Choroid plexus epithelial cell (primary cell): ENCODE data around the gene DCST1.
A peak's percentile ranks its signal among the peaks of the same experiment; 100 is the strongest.

Experiments used
- DNase-seq: peaks from one replicate; pipeline ENCODE4 v3.0.0-alpha.2; 2010; ENCODE audit warnings: low read depth
- H3K4me3 ChIP-seq: 2 replicates; pipeline ENCODE4 v1.5.1; 2011; ENCODE audit warnings: low read depth, mild to moderate bottlenecking, control low read depth, low read length, moderate library complexity
- TF ChIP-seq, protein P1 (sequence below): conservative IDR thresholded peaks from 2 replicates; pipeline ENCODE4 v1.5.1; 2011; ENCODE audit warnings: low read depth, mild to moderate bottlenecking, control low read depth, inconsistent platforms, low read length, moderate library complexity

Gene DCST1

GRCh38 chr1:155092641-155093040 is 59.0 kb downstream of the DCST1 start:
- DNase-seq = no peak
- TF ChIP-seq, protein P1, sequence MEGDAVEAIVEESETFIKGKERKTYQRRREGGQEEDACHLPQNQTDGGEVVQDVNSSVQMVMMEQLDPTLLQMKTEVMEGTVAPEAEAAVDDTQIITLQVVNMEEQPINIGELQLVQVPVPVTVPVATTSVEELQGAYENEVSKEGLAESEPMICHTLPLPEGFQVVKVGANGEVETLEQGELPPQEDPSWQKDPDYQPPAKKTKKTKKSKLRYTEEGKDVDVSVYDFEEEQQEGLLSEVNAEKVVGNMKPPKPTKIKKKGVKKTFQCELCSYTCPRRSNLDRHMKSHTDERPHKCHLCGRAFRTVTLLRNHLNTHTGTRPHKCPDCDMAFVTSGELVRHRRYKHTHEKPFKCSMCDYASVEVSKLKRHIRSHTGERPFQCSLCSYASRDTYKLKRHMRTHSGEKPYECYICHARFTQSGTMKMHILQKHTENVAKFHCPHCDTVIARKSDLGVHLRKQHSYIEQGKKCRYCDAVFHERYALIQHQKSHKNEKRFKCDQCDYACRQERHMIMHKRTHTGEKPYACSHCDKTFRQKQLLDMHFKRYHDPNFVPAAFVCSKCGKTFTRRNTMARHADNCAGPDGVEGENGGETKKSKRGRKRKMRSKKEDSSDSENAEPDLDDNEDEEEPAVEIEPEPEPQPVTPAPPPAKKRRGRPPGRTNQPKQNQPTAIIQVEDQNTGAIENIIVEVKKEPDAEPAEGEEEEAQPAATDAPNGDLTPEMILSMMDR = no peak
- no peak overlapping the region for H3K4me3 ChIP-seq

DNA sequence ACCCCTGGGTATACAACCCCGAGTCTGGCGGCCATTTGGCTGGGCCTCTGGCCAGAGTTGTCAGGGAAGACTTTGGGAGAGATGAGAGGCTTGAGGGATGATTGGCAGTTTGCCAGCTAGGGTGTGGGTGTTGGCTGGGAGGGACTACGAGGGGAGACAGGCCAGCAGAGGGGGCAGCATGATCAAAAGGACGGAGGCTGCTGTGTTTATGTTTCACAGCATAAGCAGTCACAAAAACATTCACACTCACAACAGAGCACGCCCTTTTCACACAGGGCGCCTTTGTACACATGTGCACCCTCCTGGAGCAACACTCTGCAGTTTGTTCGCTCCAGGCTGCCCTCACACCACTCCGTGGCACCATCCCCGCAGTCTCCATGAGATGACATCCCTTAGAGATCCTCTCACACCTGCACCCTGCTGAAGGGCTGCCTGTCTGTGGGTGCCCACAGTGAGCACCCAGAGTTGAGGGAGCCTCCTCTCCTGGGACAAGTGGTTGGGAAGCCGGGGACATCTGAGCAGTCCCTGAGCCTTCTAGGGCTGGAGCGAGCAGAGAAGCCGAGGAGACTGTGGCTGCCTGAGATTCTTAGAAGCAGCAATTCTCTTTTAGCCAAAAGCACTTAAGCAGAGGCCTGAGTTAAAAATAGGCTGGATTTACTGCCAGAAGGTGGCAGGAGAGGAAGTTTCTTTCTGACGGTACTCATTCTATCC is 60.4 kb downstream of the DCST1 start:
- no peak overlapping the region for H3K4me3 ChIP-seq
- DNase-seq = peak; percentile 76
- TF ChIP-seq, protein P1 = peak; percentile 69

- H3K4me3 ChIP-seq = no peak overlapping the region
- no peak for DNase-seq
- TF ChIP-seq, protein P1 = no peak
These were observed 61.0 kb downstream of the DCST1 start for GRCh38 chr1:155094622-155094948.

DNA sequence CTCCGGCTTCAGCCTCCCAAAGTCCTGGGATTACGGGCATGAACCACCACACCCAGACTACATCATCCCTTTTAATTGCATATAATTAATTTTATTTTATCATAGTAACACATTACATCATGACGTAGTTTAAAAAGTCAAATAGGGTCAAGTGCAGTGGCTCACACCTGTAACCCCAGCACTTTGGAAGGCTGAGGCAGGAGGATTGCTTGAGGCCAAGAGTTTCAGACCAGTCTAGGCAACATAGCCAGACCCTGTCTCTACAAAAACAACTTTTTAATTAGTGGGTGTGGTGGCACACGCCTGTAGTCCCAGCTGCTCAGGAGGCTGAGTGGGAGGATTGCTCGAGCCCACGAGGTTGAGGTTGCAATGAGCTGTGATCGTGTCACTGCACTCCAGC is 65.7 kb downstream of the DCST1 start:
- TF ChIP-seq, protein P1 = no peak
- no peak overlapping the region for H3K4me3 ChIP-seq
- DNase-seq = no peak
